Lower leg skin (tissue), 4 donors: ENCODE data around the gene TBX5. TPM values are rescaled to one million over a fixed set of nuclear protein-coding genes. Genes with fewer than 3 reads are reported as not detected.
"Not testable (repeated sequence)": the region's sequence is repeated elsewhere in the genome, so short reads cannot be mapped to it uniquely, and the experiment has no call there.

ENCODE experiments used
- DNase-seq, 2 donors: peaks; one replicate each; pipeline ENCODE4 v3.0.0-alpha.2; 2019; ENCODE audit warnings: low spot score in 2 of 2
- H3K4me3 ChIP-seq: fragments of 200-600 bp; sonication (generic); 2 replicates; pipeline ENCODE4 v1.5.1; 2017; ENCODE audit warnings: mild to moderate bottlenecking, low read depth; ENCODE audit not compliant: poor library complexity, severe bottlenecking
- POLR2A ChIP-seq, 2 donors: fragments of 450-650 bp; IDR thresholded peaks; one replicate each; pipeline ENCODE4 v1.6.1; 2016 to 2017; ENCODE audit warnings: antibody characterized with exemption in 2 of 2, mild to moderate bottlenecking in 1 of 2, moderate library complexity in 1 of 2
- WGBS, 2 donors: methylation state at CpG; one replicate each; pipeline ENCODE4 v1.1.5; 2018; 5-methylcytosine and 5-hydroxymethylcytosine counted together
- intact Hi-C: fragments of 100-400 bp; cut with DNase I; formaldehyde crosslinking; loops from one replicate; pipeline ENCODE4 v1.15.0; 2023; ENCODE audit warnings: low total_unique reads
- total RNA-seq, 4 donors: library from RNA; depleted of rRNA; stranded (reverse); fragments of >200 nt; gene quantifications; one replicate each; pipeline ENCODE4 v1.1.0, GENCODE V29; 2016
- TF ChIP-seq, protein P1 (sequence below), 3 donors: fragments of 450-650 bp; IDR thresholded peaks; one replicate each; pipeline ENCODE4 v1.5.1; 2016; ENCODE audit warnings: antibody characterized with exemption in 3 of 3, mild to moderate bottlenecking in 3 of 3, moderate library complexity in 2 of 3

TBX5 gene
- total RNA-seq, 4 donors from 2014 or later, result 0.65 to 1.2 (median 1.1) TPM; not detected in 1

DNA sequence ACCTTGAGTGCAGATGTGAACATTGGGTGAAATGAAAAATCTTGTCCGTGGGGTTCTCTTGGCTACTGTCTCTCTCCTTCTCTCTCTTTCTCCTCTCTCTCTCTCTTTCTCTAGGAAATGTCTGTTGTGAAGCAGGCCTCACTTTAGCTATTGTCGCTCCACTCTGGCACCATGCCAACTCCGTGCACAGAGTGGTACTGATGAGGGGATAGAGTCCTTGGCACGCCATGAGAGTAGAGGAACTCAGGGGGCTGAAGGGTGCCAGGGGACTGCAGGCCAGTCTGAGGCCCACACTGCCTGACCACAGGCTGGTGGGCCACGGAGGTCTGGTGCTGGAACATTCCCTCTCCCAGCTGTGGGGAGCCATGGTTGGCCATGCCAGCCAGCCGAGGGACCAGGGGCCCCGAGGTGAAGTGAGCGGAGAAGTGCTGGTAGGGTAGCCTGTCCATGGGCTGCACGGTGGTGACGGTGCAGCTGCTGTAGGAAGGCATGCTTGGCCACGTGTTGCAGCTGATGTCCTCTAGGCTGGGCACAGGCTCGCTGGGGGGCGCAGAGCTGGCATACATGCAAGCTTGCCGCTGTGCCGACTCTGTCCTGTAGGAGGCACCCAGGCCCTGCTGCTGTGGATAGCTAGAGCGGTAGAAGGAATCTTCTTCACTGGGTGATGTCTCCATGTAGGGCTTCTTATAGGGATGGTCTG lies 50.4 kb downstream of the TBX5 start:
- TF ChIP-seq POLR2A (IDR thresholded peaks at IDR 0.05), result no peak
- TF ChIP-seq, protein P1, sequence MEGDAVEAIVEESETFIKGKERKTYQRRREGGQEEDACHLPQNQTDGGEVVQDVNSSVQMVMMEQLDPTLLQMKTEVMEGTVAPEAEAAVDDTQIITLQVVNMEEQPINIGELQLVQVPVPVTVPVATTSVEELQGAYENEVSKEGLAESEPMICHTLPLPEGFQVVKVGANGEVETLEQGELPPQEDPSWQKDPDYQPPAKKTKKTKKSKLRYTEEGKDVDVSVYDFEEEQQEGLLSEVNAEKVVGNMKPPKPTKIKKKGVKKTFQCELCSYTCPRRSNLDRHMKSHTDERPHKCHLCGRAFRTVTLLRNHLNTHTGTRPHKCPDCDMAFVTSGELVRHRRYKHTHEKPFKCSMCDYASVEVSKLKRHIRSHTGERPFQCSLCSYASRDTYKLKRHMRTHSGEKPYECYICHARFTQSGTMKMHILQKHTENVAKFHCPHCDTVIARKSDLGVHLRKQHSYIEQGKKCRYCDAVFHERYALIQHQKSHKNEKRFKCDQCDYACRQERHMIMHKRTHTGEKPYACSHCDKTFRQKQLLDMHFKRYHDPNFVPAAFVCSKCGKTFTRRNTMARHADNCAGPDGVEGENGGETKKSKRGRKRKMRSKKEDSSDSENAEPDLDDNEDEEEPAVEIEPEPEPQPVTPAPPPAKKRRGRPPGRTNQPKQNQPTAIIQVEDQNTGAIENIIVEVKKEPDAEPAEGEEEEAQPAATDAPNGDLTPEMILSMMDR (IDR thresholded peaks at IDR 0.05), result no peak
- WGBS, 2 donors, result 62 to 64% methylated on average over 13 to 16 of the region's 16 CpGs
- intact Hi-C loops, result no loop called here

DNA sequence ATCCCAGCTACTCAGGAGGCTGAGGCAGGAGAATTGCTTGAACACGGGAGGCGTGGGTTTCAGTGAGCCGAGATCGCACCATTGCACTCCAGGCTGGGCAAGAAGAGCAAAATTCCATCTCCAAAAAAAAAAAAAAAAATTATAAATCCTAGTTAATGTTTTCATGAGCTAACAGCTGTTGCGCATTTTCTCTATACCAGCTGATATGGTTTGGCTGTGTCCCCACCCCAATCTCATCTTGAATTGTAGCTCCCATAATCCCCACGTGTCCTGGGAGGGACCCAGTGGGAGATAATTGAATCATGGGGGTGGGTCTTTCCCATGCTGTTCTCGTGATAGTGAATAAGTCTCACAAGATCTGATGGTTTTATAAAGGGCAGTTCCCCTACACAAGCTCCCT lies 56.7 kb downstream of the TBX5 start:
- WGBS, 2 donors, result 61 to 78% methylated on average over 7 of the region's 7 CpGs
- DNase-seq, intact Hi-C loops, H3K4me3 ChIP-seq: not testable (repeated sequence)

More for the DNA sequence above, 50.4 kb downstream of the TBX5 start:
- H3K4me3 ChIP-seq, result no peak overlapping the region
- DNase-seq, result no peak

DNA sequence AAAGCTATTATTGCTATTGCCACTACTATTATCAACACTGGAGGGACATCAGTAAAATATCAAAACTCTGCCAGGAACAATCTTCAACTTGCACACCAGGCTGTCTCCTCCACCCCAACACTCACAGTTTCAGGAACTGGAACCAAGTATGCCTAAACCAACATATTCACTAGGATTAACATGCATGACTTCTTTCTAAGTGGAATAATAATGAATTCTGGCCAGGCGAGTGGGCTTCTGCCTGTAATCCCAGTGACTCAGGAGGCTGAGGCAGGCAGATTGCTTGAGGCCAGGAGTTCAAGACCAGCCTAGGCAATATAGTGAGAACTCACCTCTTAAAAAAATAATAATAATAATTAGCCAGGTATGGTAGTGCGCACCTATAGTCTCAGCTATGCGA lies 58.1 kb downstream of the TBX5 start:
- intact Hi-C loops, result no loop called here
- DNase-seq, result no peak
- H3K4me3 ChIP-seq, result no peak overlapping the region
- TF ChIP-seq, protein P1 (IDR thresholded peaks at IDR 0.05), result no peak
- 86 to 95% methylated on average over 3 of the region's 3 CpGs for WGBS, 2 donors

DNA sequence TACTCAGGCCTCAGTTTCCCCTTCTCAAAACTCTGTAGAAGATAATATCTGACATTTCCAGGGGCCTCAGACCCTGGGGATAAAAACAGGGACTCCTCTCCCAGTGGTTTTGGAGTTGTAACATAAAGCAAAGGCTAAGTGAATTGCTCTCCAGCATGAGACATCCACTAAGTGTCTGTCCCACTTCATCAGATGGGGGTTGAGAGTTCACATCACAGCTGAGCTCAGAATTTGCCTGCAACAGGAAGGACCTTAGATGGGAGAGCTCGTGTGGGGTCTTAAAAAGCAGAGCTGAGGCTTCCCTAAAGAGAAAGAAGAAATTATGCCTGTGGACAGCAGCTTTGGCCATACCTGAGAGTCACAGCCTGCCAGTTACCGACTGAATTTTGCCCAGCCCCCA lies 61.1 kb downstream of the TBX5 start:
- TF ChIP-seq, protein P1 (IDR thresholded peaks at IDR 0.05), result no peak
- TF ChIP-seq POLR2A (IDR thresholded peaks at IDR 0.05), result no peak
- intact Hi-C loops, result no loop called here
- no peak for DNase-seq
- H3K4me3 ChIP-seq, result no peak overlapping the region
- 49 to 60% methylated on average over 2 of the region's 2 CpGs for WGBS, 2 donors

DNA sequence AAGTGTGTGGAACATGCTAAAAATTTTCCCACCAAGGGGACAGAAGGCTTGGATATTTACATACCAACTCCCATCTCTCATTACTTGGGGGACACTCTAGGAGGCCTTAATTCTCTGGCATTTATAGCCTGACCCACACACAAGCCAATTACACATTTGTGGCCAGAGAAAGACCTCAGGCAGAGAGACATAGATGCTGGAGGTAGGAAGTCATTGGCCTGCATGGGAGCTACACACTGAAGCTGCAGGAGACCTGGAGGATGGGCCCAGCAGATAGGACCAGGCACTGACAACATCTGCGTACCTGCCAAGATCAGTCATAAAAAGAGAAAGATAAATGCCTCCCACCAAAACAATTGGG lies 61.7 kb downstream of the TBX5 start:
- intact Hi-C loops, result no loop called here
- TF ChIP-seq, protein P1 (IDR thresholded peaks at IDR 0.05), result no peak
- TF ChIP-seq POLR2A (IDR thresholded peaks at IDR 0.05), result no peak
- H3K4me3 ChIP-seq, result no peak overlapping the region
- WGBS, 2 donors, result 89 to 91% methylated on average over 1 of the region's 1 CpG
- DNase-seq, result no peak

DNA sequence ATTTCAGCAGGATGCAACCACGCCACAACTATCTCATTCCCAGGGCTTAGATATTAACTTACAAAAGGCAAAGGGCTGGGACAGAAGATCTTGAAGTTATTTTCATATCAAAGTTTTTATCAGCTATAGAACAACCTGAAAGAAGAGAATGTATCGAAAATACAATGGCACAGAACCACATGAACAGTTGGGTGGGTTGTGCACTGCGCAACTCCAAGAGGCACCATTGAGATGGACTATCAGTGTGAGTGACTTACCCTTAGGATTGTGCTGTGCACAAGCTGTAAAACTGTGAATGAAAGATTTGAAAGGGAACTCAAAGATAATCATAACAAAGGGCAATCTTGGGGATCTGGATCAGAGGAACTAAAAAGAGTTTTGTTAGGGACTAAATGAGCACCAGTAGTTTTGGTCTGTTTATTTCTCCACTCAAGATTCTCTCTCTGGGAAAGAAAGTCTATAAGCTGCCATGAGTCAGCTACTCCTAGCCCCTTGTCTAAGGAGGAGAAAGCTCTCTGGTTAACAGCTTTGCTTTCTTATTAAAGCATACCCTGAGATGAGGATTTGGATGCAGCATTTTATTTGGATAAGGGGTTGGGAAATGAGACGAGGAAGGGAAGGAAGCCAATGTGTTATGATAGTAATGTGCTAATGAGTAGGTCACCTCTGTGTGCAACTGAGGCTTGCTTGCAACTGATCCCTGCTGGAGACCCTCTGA lies 62.2 kb downstream of the TBX5 start:
- WGBS, 2 donors, result 78% methylated on average over 4 of the region's 4 CpGs
- no peak overlapping the region for H3K4me3 ChIP-seq
- TF ChIP-seq, protein P1 (IDR thresholded peaks at IDR 0.05), result no peak
- TF ChIP-seq POLR2A (IDR thresholded peaks at IDR 0.05), result no peak
- DNase-seq, result no peak
- intact Hi-C loops, result no loop called here
